HEK293T (cell line): ENCODE results near the gene HCK.

Experiments
- BHLHE40 ChIP-seq: fragments of 450-650 bp; IDR thresholded peaks from 2 replicates; pipeline ENCODE4 v1.6.1; 2016; ENCODE audit warnings: mild to moderate bottlenecking, moderate library complexity, borderline replicate concordance
- ELF4 ChIP-seq: fragments of 450-650 bp; IDR thresholded peaks from 2 replicates; pipeline ENCODE4 v1.6.1; 2017; ENCODE audit warnings: antibody characterized with exemption
- FOXA1 ChIP-seq: fragments of 450-650 bp; IDR thresholded peaks from 2 replicates; pipeline ENCODE4 v1.6.1; 2016; ENCODE audit warnings: mild to moderate bottlenecking
- FOXK2 ChIP-seq: fragments of 450-650 bp; IDR thresholded peaks from 2 replicates; pipeline ENCODE4 v1.6.1; 2016; ENCODE audit warnings: mild to moderate bottlenecking
- FOXM1 ChIP-seq: fragments of 450-650 bp; IDR thresholded peaks from 2 replicates; pipeline ENCODE4 v1.6.1; 2017; ENCODE audit warnings: mild to moderate bottlenecking, borderline replicate concordance
- HDGF ChIP-seq: fragments of 450-650 bp; IDR thresholded peaks from 2 replicates; pipeline ENCODE4 v1.6.1; 2017; ENCODE audit warnings: antibody characterized with exemption, borderline replicate concordance
- L3MBTL2 ChIP-seq: fragments of 450-650 bp; conservative IDR thresholded peaks from 2 replicates; pipeline ENCODE4 v1.6.1; 2016; ENCODE audit warnings: mild to moderate bottlenecking
- SP1 ChIP-seq: fragments of 450-650 bp; IDR thresholded peaks from 2 replicates; pipeline ENCODE4 v1.6.1; 2017
- SUZ12 ChIP-seq: fragments of 450-650 bp; IDR thresholded peaks from 2 replicates; pipeline ENCODE4 v1.6.1; 2016; ENCODE audit warnings: mild to moderate bottlenecking
- TARDBP ChIP-seq: fragments of 450-650 bp; IDR thresholded peaks from 2 replicates; pipeline ENCODE4 v1.6.1; 2016

DNA sequence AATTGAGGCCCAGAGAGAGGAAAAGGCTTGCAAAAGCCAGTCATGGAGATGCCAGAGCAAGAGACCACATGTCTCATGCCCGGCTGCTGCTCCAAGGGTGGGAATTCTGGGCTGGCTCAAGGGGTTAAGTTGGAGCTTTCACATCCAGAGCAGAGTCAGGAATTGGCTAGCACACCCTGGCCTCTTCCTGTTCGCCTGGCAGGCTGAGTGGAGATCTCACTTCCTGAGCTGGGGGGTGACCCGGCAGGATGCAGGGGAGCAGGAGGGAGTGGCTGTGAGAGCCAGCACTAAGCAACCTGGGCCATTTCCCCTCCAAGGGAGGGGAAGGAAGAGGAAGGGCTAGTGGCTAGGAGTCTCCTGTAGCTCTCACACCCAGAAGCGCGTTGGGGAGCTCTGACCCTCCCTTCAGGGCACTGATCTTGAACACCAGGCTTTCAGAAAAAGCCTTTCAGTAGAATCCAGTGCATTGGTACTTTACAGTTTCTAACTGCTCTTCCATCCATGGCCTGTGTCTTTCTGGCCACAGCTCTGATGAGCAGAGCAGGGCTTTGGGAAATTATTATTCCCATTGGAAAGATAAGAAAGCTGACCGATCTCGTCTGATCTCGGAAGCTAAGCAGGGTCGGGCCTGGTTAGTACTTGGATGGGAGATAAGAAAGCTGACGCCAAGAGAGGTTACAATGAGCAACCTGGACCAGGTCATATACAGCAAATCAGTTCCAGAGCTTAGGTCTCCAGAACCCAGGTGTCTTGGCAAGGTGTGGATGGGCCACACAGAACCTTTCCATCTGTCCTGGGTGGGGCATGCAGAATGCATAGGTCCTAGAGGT, 44.0 kb upstream of the HCK start:
- no peak for TF ChIP-seq FOXM1
- no peak for TF ChIP-seq FOXK2
- TF ChIP-seq BHLHE40 = no peak
- TF ChIP-seq TARDBP = no peak
- TF ChIP-seq HDGF = no peak
- no peak for TF ChIP-seq SP1
- TF ChIP-seq SUZ12 = no peak
- no peak for TF ChIP-seq FOXA1
- TF ChIP-seq L3MBTL2 = no peak
- no peak for TF ChIP-seq ELF4
